GM18517 (cell line): Measurements from ENCODE around the gene STARD3NL.
"Not testable (repeated sequence)": the region's sequence is repeated elsewhere in the genome, so short reads cannot be mapped to it uniquely, and the experiment has no call there.

Experiments
- ATAC-seq: cut with Tn5 transposase; IDR thresholded peaks from one replicate; pipeline ENCODE4 v1.9.1; 2021; ENCODE audit warnings: mild to moderate bottlenecking, moderate library complexity; ENCODE audit not compliant: unreplicated experiment

Gene STARD3NL, protein sequence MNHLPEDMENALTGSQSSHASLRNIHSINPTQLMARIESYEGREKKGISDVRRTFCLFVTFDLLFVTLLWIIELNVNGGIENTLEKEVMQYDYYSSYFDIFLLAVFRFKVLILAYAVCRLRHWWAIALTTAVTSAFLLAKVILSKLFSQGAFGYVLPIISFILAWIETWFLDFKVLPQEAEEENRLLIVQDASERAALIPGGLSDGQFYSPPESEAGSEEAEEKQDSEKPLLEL

DNA sequence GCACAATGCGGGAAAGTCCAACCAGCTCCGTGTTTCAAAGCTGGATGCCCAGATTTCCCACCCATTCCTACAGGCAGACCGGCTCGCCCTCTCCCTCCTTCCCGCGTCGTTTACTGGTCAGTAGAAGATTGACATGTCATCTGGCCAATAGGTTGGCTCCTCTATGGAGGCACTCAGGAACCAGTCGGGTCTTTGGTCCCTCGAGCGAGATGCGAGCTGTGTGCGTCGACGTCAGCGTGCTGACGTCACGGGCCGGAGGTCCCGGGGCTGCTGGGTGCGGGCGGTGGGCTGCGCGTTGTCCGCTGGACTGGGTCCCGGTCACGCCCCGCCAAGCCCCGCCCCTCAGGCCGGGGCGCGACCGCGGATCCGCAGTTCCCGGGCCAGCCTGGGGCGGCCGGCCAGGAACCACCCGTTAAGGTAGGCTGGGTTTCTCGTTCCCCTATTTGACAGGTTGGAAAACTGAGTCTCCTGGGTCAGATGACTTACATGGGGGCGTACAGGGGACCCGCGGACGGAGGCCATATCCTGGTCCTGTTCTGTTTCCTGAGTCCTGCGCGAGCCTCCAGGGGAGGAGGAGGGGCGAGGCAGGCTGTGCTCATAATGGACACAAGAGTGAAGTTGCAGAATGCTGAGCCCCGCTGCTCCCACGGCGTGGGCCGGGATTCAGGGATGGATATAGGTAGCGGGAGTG is at the start of gene STARD3NL:
Gene STARD3NL (plus strand): TSS at position 242 of the 691 bp plus-strand sequence. CDS start 29,260 bp downstream, outside the sequence.
- ATAC-seq, result peak; percentile 97

DNA sequence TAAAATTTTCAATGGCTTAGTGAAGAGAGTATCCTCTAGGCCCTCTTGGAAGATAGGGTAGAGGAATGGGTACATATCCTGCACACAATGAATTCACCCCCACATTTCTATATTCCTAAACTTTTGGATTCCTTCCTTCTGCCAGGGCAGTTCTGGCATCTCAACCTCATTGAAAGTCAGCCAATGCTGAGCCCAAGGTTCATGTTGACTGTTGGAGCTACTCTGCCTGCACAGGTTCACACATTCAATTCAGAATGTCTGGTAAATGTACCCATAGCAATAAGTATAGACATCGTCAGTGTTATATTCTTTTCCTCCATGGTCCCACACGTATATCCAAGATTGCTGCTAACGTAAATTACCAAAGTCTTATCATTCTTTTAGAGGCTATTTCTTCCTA is 48.9 kb upstream of the STARD3NL start:
- no peak for ATAC-seq

DNA sequence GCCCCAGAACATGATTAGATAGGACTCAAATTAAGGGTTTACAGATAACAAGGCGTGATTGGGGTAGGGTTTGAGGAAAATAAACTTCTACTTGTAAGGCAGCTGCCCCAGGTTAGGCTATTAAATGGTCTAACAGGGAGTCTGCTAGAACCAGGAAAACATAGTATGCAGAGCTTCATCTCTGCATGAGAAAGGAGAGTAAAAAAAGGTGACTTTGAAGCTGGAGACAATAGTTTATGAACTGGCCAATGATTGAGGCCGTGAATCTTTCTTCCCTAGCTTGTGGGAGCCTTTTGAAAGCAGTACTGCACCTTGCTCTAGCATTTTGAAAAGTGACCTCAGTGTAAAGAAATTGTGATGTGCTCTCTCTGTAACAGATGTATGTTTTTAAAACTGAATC is 48.5 kb upstream of the STARD3NL start:
- ATAC-seq, result no peak

DNA sequence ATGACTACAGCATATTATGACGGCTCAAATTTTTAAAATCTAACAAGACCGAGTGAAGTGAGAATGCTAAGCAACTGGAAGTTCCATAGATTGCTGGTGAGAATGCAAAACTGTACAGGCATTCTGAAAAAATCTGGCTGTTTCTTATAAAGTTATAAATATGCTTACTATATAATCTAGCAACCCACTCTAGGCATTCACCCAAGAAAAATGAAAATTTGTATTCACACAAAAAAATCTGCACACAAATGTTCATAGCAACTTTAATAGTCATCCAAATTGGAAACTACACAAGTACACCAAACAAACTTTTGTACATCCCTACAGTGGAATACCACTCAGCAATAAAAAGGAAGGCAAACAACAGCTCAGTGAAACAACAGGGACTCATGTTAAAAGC is 39.9 kb upstream of the STARD3NL start:
- ATAC-seq, result no peak

DNA sequence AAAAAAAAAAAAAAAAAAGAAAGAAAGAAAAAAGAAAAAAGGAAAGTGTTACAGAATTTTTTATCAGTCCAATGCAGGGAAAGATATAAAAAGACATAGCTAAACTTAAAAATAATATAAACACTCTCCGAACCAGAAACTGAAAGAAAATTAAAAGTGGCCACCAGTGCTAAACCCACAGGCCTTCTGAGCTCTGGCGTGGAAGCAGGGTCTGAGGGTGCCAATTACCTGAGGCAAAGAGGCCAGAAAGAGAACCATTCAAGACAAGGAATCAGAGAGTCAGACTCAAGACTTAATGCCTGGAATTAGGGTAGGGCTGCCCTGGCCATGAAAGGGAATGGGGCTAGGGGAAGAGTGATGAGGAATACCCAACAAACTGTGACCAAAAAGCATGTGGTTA is 36.9 kb upstream of the STARD3NL start:
- no peak for ATAC-seq

DNA sequence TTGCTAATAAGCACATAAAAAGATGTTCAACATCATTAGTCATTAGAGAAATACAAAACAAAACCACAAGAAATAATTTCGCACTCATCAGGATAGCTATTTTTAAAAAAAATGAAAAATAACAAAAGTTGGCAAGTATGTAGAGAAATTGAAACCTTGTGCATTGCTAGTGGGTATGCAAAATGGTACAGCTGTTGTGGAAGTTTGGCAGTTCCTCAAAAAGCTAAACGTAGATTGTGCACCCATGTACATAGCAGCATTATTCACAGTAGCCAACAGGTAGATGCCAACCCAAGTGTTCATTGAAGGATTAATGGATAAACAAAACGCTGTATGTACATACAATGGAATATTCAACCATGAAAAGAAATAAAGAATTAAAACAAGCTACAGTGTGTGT is 35.3 kb upstream of the STARD3NL start:
- ATAC-seq, result peak; percentile 84

DNA sequence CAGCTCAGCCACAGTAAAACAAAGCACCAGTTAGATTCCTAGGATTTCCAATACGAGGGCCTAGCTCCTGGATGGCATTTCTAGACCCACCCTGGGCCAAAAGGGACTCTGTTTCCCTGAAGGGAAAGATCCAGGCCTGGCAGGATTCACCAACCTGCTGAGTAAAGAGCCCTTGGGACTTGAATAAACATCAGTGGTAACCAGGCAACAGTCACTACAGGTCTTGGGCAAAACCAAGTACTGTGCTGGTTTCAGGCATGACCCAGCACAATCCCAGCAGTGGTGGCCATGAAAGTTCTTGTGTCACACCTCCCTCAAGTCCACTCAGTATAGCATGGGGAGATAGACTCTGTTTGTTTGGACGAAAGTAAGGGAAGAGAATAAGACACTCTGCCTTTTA is 31.0 kb upstream of the STARD3NL start:
- no peak for ATAC-seq

DNA sequence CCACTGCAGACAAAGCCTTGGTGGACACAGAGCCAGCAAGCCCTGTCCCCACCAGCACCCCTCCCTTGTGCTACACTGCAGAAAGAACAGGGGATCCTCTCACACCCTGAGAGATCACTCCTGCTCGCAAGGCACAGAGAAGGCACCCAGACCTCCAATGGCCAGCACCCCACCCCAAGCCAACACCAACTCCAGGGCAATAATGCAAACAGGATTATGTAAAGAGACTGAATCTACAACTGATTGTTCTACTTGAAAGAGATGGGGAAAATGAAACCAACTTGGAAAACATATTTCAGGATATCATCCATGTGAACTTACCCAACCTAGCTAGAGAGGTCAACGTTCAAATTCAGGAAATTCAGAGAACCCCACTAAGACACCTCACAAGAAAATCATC is 26.5 kb upstream of the STARD3NL start:
- no peak for ATAC-seq

DNA sequence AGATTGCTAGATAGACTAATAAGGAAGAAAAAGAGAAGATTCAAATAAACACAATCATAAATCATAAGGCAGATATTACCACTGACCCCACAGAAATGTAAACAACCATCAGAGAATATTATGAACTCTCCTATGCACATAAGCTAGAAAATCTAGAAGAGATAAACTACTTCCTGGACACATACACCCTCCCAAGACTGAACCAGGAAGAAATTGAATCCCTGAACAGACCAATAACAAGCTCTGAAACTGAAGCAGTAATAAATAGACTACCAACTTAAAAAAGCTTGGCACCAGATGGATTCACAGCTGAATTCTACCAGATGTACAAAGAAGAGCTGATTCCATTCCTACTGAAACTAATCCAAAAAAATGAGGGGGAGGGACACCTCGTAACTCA is 24.5 kb upstream of the STARD3NL start:
- ATAC-seq, result no peak

DNA sequence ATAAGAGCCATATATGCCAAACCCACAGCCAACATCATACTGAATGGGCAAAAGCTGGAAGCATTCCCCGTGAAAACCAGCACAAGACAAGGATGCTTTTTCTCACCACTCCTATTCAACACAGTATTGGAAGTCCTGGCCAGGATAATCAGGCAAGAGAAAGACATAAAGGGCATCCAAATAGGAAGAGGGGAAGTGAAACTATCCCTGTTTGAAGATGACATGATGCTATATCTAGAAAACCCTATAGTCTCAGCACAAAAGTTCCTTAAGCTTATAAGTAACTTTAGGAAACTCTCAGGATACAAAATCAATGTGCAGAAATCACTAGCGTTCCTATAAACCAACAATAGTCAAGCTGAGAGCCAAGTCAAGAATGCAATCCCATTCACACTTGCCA is 23.8 kb upstream of the STARD3NL start:
- no peak for ATAC-seq

DNA sequence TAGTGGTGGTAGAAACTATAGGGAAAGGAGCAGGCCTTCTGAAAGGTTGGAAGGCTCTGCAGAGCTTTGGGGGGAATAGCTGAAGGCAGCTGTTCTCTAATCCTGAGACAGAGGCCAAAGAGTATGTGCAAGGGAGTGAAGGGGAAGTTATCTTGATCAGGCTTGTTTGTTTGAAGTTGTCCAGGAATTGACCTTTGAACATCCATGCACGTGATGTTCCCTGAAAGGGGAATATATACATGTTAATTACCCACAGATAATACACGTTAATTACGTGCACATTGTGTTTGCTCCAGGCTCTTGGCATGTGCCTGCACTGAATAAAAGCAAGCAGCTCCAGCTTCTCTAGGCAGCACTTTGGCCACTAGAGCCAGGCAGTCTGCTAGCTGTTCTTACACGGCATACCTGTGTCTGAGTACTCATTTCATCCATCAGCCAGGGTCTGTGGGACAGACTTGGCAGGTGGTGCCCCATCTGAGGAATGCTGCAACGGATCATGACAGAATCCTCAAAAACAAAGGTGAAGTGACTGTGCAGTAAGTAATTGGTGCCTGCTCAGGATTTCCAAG is 18.0 kb upstream of the STARD3NL start:
- ATAC-seq, result no peak

DNA sequence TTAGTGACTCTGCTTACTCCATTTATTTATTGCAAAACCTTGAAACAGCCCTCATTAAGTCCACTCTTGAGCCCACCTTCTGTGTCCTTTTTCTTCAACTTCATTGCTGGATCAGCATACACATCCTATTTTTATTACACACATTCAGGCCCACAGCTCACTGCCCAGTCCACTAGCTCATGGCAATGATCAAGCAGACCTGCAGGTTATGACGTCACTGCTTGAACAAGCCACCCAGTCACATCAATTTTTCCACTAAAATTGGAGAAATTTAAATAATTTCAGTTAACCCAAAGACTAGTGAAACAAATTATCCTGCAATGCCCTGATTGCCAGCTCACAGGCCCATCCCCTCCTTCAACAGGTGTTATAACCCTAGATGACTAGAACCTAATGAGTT is 16.0 kb upstream of the STARD3NL start:
- no peak for ATAC-seq

DNA sequence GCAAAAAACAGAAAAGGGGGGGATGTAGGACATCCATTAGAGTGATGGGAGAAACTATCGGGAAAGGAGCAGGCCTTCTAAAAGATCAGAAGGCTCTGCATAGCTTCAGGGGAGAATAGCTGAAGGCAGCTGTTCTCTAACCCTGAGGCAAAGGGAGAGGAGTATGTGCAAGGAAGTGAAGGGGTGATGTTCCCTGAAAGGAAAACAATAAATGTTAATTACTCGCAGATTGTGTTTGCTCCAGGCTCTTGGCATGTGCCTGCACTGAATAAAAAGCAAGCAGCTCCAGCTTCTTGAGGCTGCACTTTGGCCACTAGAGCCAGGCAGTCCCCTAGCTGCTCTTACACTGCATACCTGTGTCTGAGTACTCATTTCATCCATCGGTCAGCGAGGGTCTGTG is 14.4 kb upstream of the STARD3NL start:
- no peak for ATAC-seq

DNA sequence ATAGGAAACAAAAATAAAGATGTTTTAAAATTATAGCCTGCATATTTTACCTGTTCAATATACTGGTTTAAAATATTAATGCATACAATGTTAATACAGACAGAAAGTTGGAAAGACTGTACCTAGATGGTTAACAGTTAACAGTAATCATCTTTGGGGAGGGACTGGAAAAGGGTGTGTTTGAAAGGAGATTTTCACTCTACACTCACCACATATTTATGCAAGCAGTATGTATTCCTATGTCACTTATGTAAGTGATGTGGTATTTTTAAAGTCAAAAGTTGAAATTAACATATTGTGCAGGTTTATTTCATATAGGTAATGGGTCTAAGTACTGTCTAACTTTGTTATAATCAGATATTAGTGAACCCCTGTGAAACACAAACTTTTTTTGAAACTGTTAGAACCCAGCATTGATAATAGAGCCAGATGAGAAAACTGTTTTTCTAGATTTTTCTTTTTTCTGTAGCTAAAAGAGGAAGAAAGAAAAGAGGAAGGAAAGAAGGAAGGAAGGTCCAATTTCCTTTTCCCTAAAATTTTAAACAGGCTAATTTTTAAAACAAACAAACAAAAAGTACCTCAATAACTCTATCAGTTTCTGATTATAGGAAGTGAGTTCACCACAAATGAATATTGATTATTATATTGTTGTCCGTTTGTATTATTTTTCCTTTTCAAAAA is 9.0 kb upstream of the STARD3NL start:
- ATAC-seq, result no peak

DNA sequence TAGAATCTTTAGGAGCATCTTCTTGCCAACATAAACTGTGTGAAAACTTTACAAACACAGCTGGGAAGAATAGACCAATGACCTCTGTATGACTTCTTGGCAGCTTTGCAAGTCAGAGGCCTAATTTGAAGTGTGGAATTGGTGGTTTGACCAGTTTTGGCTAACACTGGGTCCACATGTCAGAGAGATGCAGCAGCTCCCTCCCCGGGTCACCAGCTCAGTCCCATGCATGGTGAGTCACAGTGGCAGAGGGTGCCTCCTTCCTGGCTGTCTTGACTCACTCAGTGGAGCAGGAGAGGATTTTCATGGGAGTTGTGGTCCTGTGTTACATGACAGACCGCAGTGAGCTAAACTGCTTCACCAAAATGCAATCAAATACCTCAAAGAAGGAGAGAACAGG is 8.2 kb upstream of the STARD3NL start:
- peak; percentile 59 for ATAC-seq

DNA sequence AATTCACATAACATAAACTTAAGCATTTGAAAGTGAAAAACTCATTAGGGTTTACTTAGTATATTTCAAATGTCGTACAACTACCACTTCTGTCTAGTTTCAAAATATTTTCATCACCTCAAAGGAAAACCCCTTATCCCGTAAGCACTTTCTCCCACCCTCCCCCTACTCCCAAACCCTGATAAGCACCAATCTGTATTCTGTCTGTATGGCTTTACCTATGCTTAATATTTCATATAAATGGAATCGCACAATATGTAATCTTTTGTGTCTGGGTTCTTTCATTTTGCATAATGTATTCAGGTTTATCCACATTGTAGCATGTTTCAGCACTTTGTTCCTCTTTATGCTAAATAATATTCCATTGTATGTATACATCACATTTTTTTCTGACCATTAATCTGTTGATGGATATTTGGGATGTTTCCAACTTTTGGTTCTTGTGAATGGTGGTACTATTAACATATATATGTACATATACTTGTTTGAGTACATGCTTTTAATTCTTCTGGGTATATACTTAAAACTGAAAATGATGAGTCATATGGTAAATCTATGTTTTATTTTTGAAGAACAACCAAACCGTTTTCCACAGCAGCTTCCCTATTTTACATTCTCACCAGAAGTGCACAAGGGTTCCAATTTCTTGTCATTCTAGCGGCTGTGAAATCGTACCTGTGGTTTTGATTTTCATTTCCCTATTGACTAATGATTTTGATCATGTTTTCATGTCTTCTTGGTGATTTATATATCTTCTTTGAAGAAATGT is 6.2 kb upstream of the STARD3NL start:
- ATAC-seq, result peak; percentile 75

DNA sequence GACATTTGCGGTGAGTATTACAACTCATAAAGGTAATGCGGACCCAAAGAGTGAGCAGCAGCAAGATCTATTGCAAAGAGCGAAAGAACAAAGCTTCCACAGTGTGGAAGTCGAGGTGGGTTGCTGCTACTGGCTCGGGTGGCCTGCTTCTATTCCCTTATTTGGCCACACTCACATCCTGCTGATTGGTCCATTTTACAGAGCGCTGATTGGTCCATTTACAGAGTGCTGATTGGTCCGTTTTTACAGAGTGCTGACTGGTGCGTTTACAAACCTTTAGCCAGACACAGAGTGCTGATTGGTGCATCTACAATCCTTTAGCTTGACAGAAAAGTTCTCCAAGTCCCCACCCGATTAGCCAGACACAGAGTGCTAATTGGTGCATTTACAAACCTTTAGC is 2.5 kb upstream of the STARD3NL start:
- not testable (repeated sequence) for ATAC-seq

DNA sequence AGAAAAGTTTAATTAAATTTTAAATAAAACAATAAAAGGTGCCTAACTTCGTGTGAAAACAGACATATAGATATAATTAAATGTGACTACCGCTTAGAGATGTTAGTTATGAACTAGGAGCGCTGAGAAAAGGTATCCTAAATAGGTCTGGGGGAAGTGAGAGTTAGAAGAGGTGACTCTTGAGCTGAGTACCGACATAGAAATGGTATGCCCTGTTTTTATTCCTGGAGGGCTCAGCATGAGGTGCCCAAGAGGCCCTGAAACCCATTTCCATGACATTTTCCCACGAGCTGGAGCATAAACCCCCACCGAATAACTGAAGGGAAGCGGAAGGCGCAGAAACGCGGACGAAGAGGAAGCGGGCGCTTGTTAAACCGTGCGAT is 433 bp upstream of the STARD3NL start:
- ATAC-seq, result no peak

DNA sequence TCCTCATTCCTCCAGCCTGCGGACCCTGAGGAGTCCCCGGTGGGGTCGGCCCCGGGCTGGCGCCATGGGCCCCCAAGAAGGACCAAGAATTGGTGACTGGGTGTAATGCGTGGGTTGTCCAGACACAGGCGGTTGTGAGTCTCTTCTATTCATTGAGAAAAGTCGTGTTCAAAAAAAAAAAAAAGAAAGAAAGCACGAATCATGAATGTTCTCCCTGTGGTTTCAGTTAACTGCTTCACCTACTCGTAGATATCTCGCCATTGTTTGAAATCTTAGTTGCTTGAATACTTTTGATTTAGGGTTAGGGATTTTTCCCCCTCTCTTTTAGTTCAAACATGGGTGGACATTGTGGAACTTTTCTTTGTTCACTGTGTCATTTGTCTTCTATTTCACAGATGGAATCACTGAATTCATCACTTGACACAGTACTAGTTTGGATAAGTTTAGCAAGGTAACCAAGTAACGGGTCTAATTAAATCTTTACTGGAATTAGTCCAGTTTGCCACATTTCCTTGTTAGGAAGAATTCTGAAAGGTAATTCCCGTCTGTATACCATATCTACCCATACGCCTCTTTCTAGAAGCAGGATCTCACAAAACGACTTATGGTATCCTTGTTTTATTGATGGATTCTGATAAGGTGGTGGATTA is 775 bp downstream of the STARD3NL start:
- ATAC-seq, result peak; percentile 44

DNA sequence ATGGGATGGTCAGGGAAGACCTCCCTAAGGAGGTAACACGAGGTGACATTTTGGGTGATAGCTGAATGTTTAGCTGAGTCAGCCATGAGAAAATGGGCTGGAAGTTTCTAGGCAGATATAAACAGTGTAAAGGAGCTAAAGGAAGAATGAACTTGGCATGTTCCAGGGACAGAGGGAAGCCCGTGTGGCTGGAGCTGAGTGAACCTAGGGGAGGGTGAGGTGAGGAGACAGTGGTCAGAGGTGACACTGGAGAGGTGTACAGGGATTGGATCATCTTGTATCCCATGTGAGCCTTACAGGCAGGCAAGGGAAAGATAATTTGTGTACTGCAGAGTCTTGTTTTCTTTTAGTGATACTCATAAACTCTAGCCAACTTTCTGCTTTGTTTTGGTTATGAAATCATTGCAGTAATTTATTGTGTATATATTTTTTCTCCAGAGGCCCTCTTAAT is 1.8 kb downstream of the STARD3NL start:
- ATAC-seq, result no peak

DNA sequence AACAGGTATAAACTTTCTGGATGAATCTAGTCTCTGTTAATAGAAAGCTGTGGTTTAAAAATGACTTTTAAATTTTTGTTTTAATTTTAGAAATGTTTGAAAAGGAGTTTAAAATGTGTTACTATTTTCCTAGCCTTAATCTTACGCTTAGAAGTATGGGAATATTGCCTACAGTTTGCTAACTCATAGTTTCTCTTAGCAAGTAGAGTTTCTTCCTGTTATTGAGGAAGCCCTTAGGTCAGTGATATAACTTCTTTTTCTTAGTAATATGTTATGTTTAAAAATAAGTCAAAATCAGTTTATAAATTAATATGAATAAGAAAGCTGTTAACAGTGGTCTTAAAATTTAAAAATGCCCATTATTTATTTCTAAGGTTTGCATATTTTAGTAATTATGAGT is 3.1 kb downstream of the STARD3NL start:
- ATAC-seq, result no peak
